ENCODE data around the gene TACC3. TPM values are rescaled to one million over a fixed set of nuclear protein-coding genes. Genes with fewer than 3 reads are reported as not detected.

The TACC3 gene
- total and polyA plus RNA-seq, 12 donors, result 5.5 to 26.5 (median 11.4) TPM

DNA sequence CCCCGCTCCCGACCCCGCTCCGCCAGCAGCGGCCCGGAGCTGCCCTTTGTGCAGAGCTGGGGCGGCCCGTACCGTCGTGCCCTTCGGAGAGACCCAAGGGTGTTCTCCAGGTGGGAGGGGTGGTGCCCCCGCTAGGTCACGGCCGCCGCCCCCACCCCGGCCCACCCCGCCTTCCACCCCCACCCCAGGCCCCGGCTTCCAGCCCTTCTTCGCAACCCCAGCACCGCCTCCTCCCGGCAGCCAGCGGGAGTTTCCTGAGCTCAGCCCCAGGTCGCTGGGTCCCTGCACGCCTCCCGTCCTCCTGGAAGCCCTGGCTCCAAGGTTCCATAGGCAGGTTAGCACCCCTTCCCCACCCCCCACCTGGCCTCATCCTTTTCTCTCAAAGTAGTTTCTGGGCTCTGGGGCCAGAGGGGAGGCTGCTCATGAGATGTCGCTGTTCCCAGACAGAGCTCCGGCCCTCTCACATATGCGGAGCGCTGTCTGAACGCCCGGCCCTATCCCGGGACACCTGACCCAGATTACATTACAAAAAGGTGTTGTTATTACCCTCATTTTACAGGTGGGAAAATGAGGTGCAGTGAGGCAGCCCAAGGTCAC lies 46.5 kb downstream of the TACC3 start:
- intact Hi-C loops (cut with DNase I), result no loop called here
- no peaks in the 10 kb centered on the region for H3K36me3 ChIP-seq (replicated peaks in 1 of 2)
- peaks cover 18 to 21% of the 10 kb centered on the region in 2 donors for H3K4me1 ChIP-seq (replicated peaks in 1 of 2)
- DNase-seq, result peak in 2 of 7 donors; percentile 20 to 42
- peak overlapping the region in 1 of 4 donors; percentile 59 for H3K4me3 ChIP-seq
- WGBS, 4 donors, result 26 to 100% (median 32%) methylated on average over 2 to 32 of the region's 32 CpGs
- no peak overlapping the region for H3K27ac ChIP-seq
- no peaks in the 10 kb centered on the region for H3K9me3 ChIP-seq (replicated peaks in 1 of 3)
- TF ChIP-seq POLR2A (IDR thresholded peaks at IDR 0.05), result no peak
- TF ChIP-seq CTCF (IDR thresholded peaks at IDR 0.05), result no peak
- no peaks in the 10 kb centered on the region for H3K27me3 ChIP-seq

DNA sequence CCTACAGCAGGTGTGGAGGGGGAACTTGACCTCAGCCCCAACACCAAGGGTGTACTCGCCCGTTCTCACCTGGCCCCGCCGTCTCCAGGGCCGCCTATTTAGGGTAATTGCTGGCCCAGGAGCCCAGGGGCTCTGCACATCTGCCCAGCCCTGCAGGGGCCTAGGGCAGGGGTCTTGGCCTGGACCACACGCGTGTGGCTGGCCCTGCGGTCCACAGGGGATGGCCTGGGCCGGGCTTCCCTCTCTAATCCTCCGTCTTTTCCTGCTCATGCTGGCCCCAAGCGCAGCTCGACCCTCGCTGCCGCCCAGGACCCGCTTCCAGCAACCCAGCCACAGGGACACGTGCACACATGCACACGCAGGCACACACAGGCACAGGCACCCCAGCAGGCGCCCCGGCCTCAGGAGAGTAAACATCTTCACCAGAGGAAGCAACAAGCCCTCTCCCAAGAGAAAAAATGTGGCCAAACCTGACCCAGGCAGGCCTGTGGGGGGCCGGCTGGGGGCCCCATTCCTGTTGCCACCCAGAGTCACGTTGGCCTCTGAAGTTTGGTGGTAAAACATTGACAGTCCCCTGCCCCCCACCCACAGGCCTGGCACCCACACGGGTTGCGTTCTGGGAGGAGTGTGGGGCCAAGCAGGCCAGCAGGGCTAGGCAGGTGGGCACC lies 47.2 kb downstream of the TACC3 start:
- no peaks in the 10 kb centered on the region for H3K36me3 ChIP-seq (replicated peaks in 1 of 2)
- no peak for DNase-seq
- H3K27me3 ChIP-seq, result no peaks in the 10 kb centered on the region

GRCh38 chr4:1769692-1770091 lies 48.4 kb downstream of the TACC3 start:
- Histone ChIP-seq H3K27ac (no peak overlapping the region), H3K4me1 (replicated peaks in 1 of 2) (peaks cover 8 to 12% of the 10 kb centered on the region in 2 donors), H3K36me3 (replicated peaks in 1 of 2) (no peaks in the 10 kb centered on the region), H3K9me3 (replicated peaks in 1 of 3) (no peaks in the 10 kb centered on the region), H3K27me3 (no peaks in the 10 kb centered on the region), H3K4me3 (no peak overlapping the region)
- TF ChIP-seq POLR2A (IDR thresholded peaks at IDR 0.05) (no peak), CTCF (IDR thresholded peaks at IDR 0.05) (no peak)
- DNase-seq, result no peak
- intact Hi-C loops (cut with DNase I), result no loop called here
- 88 to 100% (median 93%) methylated on average over 1 to 6 of the region's 6 CpGs; no CpG with 5 or more reads in 1 of the 4 donors for WGBS, 4 donors

More for the DNA sequence above, 47.2 kb downstream of the TACC3 start:
- H3K4me3 ChIP-seq, result no peak overlapping the region
- no peak for TF ChIP-seq POLR2A (IDR thresholded peaks at IDR 0.05)
- no peak for TF ChIP-seq CTCF (IDR thresholded peaks at IDR 0.05)
- no peaks in the 10 kb centered on the region for H3K9me3 ChIP-seq (replicated peaks in 1 of 3)
- no peak overlapping the region for H3K27ac ChIP-seq
- intact Hi-C loops (cut with DNase I), result no loop called here
- peaks cover 13 to 17% of the 10 kb centered on the region in 2 donors for H3K4me1 ChIP-seq (replicated peaks in 1 of 2)
- WGBS, 4 donors, result 81 to 93% (median 85%) methylated on average over 18 to 23 of the region's 23 CpGs

- no peak overlapping the region for H3K27ac ChIP-seq
- H3K27me3 ChIP-seq, result no peaks in the 10 kb centered on the region
- no peaks in the 10 kb centered on the region for H3K9me3 ChIP-seq (replicated peaks in 1 of 3)
- intact Hi-C loops (cut with DNase I), result no loop called here
- H3K36me3 ChIP-seq (replicated peaks in 1 of 2), result no peaks in the 10 kb centered on the region
- no peak for DNase-seq
- peaks cover 8 to 12% of the 10 kb centered on the region in 2 donors for H3K4me1 ChIP-seq (replicated peaks in 1 of 2)
- WGBS, 4 donors, result 68 to 83% (median 73%) methylated on average over 7 to 33 of the region's 33 CpGs; no CpG with 5 or more reads in 1 of the 4 donors
- H3K4me3 ChIP-seq, result no peak overlapping the region
- no peak for TF ChIP-seq POLR2A (IDR thresholded peaks at IDR 0.05)
- no peak for TF ChIP-seq CTCF (IDR thresholded peaks at IDR 0.05)
Measured at GRCh38 chr4:1770245-1770644, 48.9 kb downstream of the TACC3 start.

Measured in adrenal gland (tissue), 12 donors.